HG03066 (cell line): ENCODE data around the gene FAM180A.

ENCODE experiments used
- ATAC-seq: cut with Tn5 transposase; IDR thresholded peaks from one replicate; pipeline ENCODE4 v1.9.1; 2021; ENCODE audit warnings: low read depth; ENCODE audit not compliant: unreplicated experiment

The FAM180A gene

DNA sequence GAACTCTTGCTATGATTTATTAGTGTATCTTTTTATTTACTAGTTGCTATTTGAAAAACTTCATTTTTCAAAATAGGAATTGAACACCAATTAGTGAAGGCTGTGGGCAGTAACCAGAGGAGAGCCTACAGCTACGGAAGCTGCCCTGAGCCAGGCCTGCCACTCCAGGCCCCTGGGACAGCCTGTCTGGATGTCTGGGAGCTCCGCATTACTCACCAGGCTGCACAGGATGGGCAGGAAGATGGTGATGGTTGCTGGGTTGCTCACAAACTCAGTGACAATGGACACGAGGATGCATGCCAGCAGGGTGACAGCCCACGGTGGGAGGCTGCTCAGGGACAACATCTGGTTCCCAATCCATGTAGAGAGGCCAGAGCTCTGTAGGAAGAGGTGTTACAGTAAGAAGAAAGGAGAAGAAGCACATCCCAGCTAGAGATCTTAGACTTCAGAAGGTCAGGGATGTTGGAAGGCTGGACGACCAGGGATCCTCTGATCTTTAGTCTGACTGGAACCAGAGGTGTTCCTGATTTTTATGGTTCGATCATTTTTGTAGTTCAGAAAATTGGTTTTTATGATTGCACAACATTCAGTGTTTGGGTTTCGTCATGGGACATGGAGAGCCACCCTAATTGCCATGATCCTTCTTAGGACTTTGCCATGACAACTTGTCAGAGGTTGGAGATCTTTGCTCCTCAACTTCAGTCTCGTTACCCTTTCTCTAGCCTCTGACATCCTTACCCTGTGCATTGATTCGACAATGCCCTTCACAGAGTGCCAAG lies 63.1 kb downstream of the FAM180A start:
- ATAC-seq, result no peak

DNA sequence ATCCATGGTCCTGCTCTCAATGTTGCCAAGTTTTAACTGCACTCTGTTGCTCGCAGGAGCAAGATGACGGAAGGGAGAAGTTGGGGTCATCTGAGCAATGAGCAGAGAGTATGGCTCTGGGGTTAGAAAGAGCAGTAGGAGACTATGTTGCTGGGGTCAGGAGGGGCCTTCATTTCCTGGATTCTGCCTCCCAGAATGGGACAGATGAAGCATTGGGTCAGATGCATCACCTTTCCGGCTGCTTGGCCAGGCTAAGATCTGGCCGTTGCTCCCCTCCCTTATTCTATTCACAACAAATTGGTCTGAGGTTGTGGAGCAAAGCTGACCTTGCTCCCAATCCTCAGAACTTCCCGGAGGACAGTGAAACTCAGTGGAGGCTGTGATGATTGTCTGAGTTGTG lies 63.9 kb downstream of the FAM180A start:
- ATAC-seq, result no peak

DNA sequence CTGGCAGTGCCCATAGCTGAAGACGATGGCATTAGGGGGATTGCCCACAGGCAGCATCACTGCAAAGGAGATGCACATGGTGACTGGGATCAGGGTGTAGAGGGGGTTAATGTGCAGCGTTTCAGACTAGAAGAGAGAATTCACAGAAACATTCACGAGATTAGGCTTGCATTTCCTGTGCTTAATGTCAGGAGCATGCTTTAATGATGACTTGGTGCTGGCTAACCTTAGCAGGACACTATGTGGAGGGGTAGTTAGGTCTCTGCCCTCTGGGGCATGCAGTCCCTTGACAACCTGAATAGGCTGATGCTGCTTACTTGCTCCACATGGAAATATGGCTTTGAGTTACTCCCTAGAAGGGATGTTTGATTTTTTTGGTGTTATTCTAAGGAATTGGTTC lies 64.5 kb downstream of the FAM180A start:
- ATAC-seq, result no peak

DNA sequence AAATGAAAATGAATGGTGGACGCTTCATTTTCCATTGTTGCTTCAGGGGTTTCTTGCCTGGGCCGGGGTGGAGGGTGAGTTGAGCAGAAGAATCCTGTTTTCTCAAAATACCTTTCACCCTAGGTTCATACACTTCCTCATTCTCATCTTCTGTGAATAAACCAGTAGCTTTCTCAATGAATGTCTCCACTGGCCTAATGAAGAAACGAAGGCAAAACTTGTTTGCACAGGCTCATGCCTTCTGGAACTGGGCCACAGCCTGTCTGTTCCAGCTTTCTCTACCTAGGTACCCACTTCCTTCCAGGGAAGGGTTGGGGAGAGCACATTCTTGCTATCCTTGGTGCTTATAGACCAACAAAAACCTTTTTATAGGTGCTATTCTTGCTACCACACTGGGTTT lies 65.0 kb downstream of the FAM180A start:
- ATAC-seq, result no peak

DNA sequence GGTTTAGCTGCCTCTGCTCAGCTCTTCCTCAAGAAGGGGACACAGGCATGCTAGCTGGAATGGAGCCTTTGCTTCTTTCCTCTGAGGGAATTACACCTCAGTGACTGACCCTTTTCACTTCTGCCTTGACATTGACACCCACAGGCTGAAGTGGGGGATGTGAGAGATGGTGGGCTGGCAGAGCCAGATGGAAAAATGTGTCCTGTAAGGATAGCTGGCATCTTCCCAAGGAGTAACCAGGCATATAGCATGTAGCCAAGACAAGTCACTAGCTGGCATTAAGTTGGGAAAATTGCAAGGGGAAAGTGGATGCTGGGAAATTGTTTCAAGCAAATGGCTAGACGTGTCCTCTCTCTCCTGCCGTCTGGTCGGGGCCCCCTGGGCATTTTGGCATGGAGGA lies 66.4 kb downstream of the FAM180A start:
- no peak for ATAC-seq

DNA sequence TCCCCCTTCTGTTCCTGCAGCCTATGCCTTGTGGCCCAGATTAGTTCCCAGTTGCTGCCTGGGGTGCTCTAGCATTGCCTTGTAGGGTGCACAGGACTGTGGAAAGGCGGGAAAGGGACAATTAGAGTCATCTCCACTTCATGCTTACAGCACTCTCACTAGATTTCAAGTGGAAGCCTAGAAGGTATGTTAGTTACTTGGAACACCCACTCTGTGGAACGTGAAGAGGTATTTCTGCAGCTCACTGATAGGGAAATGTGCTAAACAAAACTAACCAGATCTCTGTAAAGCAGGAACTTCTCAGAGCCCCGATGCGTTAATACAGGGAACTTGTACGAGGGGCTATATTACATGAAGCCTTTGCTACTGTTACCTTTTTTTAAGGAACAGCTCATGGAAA lies 66.9 kb downstream of the FAM180A start:
- ATAC-seq, result no peak
